Left lung (tissue), 10 donors: ENCODE data around the gene NGLY1. TPM values are rescaled to one million over a fixed set of nuclear protein-coding genes. Genes with fewer than 3 reads are reported as not detected.

Experiments used
- ATAC-seq: fragments of 200-7000 bp; cut with Tn5 transposase; one replicate; pipeline ENCODE4 v1.9.1; 2020; ENCODE audit warnings: moderate library complexity
- DNase-seq, 4 donors: peaks; one replicate each; pipeline ENCODE4 v3.0.0-alpha.2; 2013 to 2020
- H3K27ac ChIP-seq, 2 donors: fragments of 200-600 bp; sonication (generic) in 1 of 2; one replicate each; pipeline versions ENCODE4 v1.5.0 to v1.8.0; 2020 to 2021
- H3K27me3 ChIP-seq, 2 donors: fragments of 200-600 bp; sonication (generic) in 1 of 2; one replicate each; pipeline versions ENCODE4 v1.5.0 to v1.8.0; 2020 to 2021
- H3K36me3 ChIP-seq, 2 donors: fragments of 200-600 bp; sonication (generic) in 1 of 2; one replicate each; pipeline versions ENCODE4 v1.5.0 to v1.8.0; 2020 to 2021
- H3K4me1 ChIP-seq, 2 donors: fragments of 200-600 bp; one replicate each; pipeline ENCODE4 v1.8.0; 2021
- H3K4me3 ChIP-seq, 2 donors: fragments of 200-600 bp; sonication (generic) in 1 of 2; one replicate each; pipeline versions ENCODE4 v1.5.0 to v1.8.0; 2020 to 2021; ENCODE audit warnings: mild to moderate bottlenecking in 1 of 2
- H3K9me3 ChIP-seq, 2 donors: fragments of 200-600 bp; sonication (generic) in 1 of 2; one replicate each; pipeline versions ENCODE4 v1.5.0 to v1.8.0; 2020 to 2021
- intact Hi-C, 2 donors: fragments of 100-400 bp; cut with DNase I; formaldehyde crosslinking; loops; one replicate each; pipeline versions ENCODE4 v1.11.2 to v1.14.2; 2022
- polyA plus RNA-seq, 6 donors: library from polyadenylated mRNA; unstranded; fragments of 120-200 nt; gene quantifications; one replicate each; pipeline ENCODE4 v1.2.1, GENCODE V29; 2013; ENCODE audit not compliant: insufficient read length in 6 of 6
- total RNA-seq, 2 donors: library from RNA; stranded (reverse); fragmentation: NEBNext Ultra II Directional; extraction: Animal tissue kit (Norgen Biotek cat#: 25700); gene quantifications; one replicate each; pipeline ENCODE4 v1.2.1, GENCODE V29; 2021
- TF ChIP-seq, protein P1 (sequence below), 2 donors: fragments of 200-600 bp; sonication (generic) in 1 of 2; IDR thresholded peaks; one replicate each; pipeline versions ENCODE4 v1.5.0 to v1.8.0; 2021; ENCODE audit warnings: antibody characterized with exemption in 2 of 2
- donor health status: DM: no; HTN: yes; CAD: no.
- donor health status: DM: no; HTN: no; CAD: no.

Gene NGLY1
- total and polyA plus RNA-seq, 8 donors, result 31.2 to 46.9 (median 41.0) TPM

DNA sequence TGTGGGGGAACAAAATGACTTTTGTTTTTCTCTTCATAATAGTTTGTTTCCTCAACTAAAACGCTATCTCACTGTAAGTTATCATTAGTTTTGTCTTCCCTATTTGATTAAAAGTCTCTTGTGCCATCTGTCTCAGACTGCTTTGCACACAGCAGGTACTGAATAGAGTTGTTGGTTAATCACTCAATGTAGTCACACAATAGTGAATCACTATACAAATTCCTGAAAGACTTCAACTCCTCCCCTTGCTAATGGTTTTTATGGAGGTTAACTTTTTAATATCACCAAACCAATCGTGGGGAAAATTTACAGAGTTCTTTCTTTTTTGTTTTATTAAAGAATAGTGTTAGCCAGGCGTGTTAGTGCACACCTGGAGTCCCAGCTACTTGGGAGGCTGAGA lies 2.6 kb upstream of the NGLY1 start:
- Histone ChIP-seq H3K9me3 (no peaks in the 10 kb centered on the region), H3K27ac (no peak overlapping the region), H3K4me1 (peaks cover 19 to 35% of the 10 kb centered on the region in 2 donors), H3K27me3 (no peaks in the 10 kb centered on the region), H3K4me3 (no peak overlapping the region), H3K36me3 (no peaks in the 10 kb centered on the region)
- no peak for ATAC-seq
- TF ChIP-seq, protein P1, sequence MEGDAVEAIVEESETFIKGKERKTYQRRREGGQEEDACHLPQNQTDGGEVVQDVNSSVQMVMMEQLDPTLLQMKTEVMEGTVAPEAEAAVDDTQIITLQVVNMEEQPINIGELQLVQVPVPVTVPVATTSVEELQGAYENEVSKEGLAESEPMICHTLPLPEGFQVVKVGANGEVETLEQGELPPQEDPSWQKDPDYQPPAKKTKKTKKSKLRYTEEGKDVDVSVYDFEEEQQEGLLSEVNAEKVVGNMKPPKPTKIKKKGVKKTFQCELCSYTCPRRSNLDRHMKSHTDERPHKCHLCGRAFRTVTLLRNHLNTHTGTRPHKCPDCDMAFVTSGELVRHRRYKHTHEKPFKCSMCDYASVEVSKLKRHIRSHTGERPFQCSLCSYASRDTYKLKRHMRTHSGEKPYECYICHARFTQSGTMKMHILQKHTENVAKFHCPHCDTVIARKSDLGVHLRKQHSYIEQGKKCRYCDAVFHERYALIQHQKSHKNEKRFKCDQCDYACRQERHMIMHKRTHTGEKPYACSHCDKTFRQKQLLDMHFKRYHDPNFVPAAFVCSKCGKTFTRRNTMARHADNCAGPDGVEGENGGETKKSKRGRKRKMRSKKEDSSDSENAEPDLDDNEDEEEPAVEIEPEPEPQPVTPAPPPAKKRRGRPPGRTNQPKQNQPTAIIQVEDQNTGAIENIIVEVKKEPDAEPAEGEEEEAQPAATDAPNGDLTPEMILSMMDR (IDR thresholded peaks at IDR 0.05), result no peak
- intact Hi-C loops, result loop anchor here in 1 of 2 donors (10.0 kb wide), 1 partner anchor 121 kb away; the partner anchor contains the start of gene TOP2B
- DNase-seq, result no peak

DNA sequence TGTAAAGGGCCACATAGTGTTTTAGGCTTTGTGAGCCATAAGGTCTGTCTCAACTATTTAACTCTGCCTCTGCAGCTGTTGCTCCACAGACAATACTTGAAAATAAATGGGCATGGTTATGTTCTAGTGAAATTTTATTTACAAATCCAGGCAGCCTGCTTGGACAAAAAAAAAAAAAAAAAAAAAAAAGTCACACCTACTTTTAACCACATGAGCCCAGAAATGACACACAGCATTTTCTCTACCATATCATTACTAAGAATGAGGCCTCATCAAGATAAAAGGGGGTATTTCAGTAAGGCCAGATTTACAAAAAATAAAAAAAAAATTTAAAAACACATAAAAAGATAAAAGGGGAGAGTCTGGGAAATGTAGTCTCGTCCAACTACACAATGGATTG lies 1.7 kb upstream of the NGLY1 start:
- peaks cover 13 to 28% of the 10 kb centered on the region in 2 donors for H3K4me1 ChIP-seq
- TF ChIP-seq, protein P1 (IDR thresholded peaks at IDR 0.05), result no peak
- DNase-seq, result no peak
- no peaks in the 10 kb centered on the region for H3K9me3 ChIP-seq
- no peaks in the 10 kb centered on the region for H3K36me3 ChIP-seq
- no peak for ATAC-seq
- H3K27ac ChIP-seq, result no peak overlapping the region
- H3K4me3 ChIP-seq, result no peak overlapping the region
- intact Hi-C loops, result loop anchor here in 1 of 2 donors (10.0 kb wide), 1 partner anchor 120 kb away; the partner anchor contains the start of gene TOP2B
- H3K27me3 ChIP-seq, result no peaks in the 10 kb centered on the region

DNA sequence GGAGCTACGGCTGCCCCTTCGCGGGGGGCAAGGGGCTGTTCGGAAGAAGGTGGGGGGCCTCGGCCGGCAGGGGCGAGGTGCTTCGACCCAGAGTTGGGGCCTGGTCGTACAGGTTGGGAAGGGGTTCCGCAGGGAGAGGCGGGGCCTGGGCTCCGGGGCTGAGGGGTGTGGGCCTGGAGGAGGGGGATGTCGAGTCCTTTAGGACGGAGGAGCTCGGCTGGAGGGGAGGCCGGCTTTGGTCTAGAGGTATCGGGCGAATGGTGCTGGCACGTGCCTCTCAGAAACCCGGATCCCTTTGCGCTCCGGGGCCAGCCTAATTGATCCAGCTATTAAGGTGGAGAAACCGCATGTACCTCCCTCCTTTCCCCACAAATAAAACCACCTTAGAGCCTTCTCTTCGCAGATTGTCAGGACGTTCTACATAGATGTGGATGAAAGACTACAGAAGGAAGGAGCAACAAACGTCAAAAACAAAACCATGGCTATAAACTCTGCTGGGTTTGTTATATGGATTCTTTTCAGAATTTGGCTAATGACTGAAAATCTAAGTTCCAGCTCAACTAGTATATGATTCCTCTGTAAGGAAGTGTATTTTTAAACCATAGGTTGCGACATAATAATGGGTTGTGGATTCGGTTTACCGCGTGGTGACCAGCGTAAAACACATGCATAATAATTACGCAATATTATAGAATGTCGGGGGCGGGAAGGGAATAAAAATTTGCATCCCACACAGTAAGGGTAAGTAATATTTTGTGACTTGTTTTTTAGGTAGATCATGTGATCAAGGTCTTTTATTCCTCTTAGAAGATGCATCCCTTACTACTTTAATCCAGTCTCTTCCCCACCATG lies 644 bp upstream of the NGLY1 start:
- DNase-seq, result peak in 3 of 4 donors; percentile 52 to 77 (median 68)
- TF ChIP-seq, protein P1 (IDR thresholded peaks at IDR 0.05), result no peak
- Histone ChIP-seq H3K4me1 (peaks cover 7 to 21% of the 10 kb centered on the region in 2 donors), H3K9me3 (no peaks in the 10 kb centered on the region), H3K4me3 (peak overlapping the region; percentile 85 to 91), H3K27me3 (no peaks in the 10 kb centered on the region), H3K36me3 (no peaks in the 10 kb centered on the region), H3K27ac (peak overlapping the region; percentile 95 to 97)
- peak; percentile 58 for ATAC-seq
- intact Hi-C loops, result loop anchor here in 1 of 2 donors (10.0 kb wide), 1 partner anchor 119 kb away; the partner anchor contains the start of gene TOP2B

DNA sequence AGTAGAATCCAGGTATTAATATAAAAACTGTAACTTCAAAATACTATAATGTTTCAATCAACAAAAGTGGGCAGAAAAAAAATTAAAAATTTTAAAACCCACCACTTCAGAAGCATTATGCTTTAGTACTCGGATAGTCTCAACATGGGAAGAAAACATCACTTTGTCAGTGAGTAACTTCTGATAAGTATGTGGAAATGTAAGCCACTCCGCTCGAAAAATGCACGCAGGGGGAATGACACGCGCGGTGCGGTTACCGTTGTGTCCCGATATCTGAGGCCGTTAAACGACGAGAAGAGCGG lies 656 bp downstream of the NGLY1 start:
- Histone ChIP-seq H3K27ac (peak overlapping the region; percentile 95 to 97), H3K4me3 (peak overlapping the region; percentile 85 to 91), H3K4me1 (peaks cover 6 to 16% of the 10 kb centered on the region in 2 donors), H3K9me3 (no peaks in the 10 kb centered on the region), H3K27me3 (no peaks in the 10 kb centered on the region), H3K36me3 (peaks cover 0 to 9% of the 10 kb centered on the region in 2 donors)
- intact Hi-C loops, result loop anchor here in 1 of 2 donors (10.0 kb wide), 1 partner anchor 118 kb away; the partner anchor contains the start of gene TOP2B
- DNase-seq (no peak), ATAC-seq (no peak)
- TF ChIP-seq, protein P1 (IDR thresholded peaks at IDR 0.05), result no peak
